Calu3 (cell line): ENCODE data around the gene CNTN6. TPM values are rescaled to one million over a fixed set of nuclear protein-coding genes. Genes with fewer than 3 reads are reported as not detected.

ENCODE experiments used
- BruUV-seq: library from RNA; stranded (reverse); fragments of 400-500 nt; replicated peaks from 2 replicates; lab custom pipeline; 2021; lab: Mats Ljungman, UMichigan
- CTCF ChIA-PET: fragments of 300-600 bp; sonication (Branson Sonifier 250); formaldehyde crosslinking; loops from one replicate; lab custom pipeline; 2022; ENCODE audit warnings: antibody characterized with exemption; lab: Charles Lee
- DNase-seq: peaks from one replicate; pipeline ENCODE4 v3.0.0; 2022
- H3K27ac Mint-ChIP-seq: one replicate; pipeline ENCODE4 v1.8.0; 2022; ENCODE audit warnings: mixed read lengths; ENCODE audit not compliant: unreplicated experiment
- H3K27me3 Mint-ChIP-seq: one replicate; pipeline ENCODE4 v1.8.0; 2022; ENCODE audit warnings: mixed read lengths; ENCODE audit not compliant: unreplicated experiment
- H3K36me3 Mint-ChIP-seq: one replicate; pipeline ENCODE4 v1.8.0; 2022; ENCODE audit warnings: mild to moderate bottlenecking, moderate library complexity, mixed read lengths; ENCODE audit not compliant: insufficient read depth, unreplicated experiment
- H3K4me1 Mint-ChIP-seq: one replicate; pipeline ENCODE4 v1.8.0; 2022; ENCODE audit warnings: mild to moderate bottlenecking, low read depth, mixed read lengths; ENCODE audit not compliant: unreplicated experiment
- H3K4me3 Mint-ChIP-seq: one replicate; pipeline ENCODE4 v1.8.0; 2022; ENCODE audit warnings: mild to moderate bottlenecking, low read depth, moderate library complexity, mixed read lengths; ENCODE audit not compliant: unreplicated experiment
- H3K9me3 Mint-ChIP-seq: one replicate; pipeline ENCODE4 v1.8.0; 2022; ENCODE audit warnings: low read depth, mixed read lengths; ENCODE audit not compliant: unreplicated experiment
- intact Hi-C: fragments of 100-400 bp; cut with micrococcal nuclease; formaldehyde crosslinking; loops from one replicate; pipeline ENCODE4 v1.10.0; 2022; ENCODE audit not compliant: unreplicated experiment
- total RNA-seq: library from RNA; stranded (reverse); gene quantifications from 2 replicates; pipeline ENCODE4 v1.2.3, GENCODE V29; 2022
- TF ChIP-seq, protein P1 (sequence below): fragments of 200-600 bp; IDR thresholded peaks from one replicate; pipeline ENCODE4 v1.8.0; 2022; ENCODE audit warnings: antibody characterized with exemption; ENCODE audit not compliant: unreplicated experiment

Gene CNTN6
- total RNA-seq, 1 experiment from 2014 or later, result not detected

DNA sequence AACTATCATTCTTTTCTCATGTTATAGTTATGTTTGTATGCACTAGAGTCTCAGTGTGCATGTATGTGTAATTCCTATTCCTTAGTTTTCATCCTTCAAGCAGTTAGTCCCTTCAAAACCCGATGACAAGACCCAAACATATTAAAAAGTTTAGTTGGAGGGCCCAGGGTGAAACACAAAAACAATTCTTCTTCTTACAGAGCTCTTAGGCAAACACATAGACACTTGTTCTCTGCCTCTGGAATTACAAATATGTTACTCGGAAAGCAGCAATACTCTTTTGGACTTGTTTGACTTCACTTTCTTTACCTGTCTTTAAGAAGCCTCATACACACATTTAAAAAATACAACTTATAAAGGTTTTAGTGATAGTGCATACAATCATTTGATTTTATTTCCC, 763 bp upstream of the CNTN6 start:
- peaks cover 8% of the 10 kb centered on the region for H3K36me3 Mint-ChIP-seq
- DNase-seq, result no peak
- BruUV-seq, result no TSS peak
- no peaks in the 10 kb centered on the region for H3K27me3 Mint-ChIP-seq
- CTCF ChIA-PET, result no interaction called here
- H3K4me3 Mint-ChIP-seq, result no peak overlapping the region
- H3K27ac Mint-ChIP-seq, result no peak overlapping the region
- no peaks in the 10 kb centered on the region for H3K9me3 Mint-ChIP-seq
- TF ChIP-seq, protein P1, sequence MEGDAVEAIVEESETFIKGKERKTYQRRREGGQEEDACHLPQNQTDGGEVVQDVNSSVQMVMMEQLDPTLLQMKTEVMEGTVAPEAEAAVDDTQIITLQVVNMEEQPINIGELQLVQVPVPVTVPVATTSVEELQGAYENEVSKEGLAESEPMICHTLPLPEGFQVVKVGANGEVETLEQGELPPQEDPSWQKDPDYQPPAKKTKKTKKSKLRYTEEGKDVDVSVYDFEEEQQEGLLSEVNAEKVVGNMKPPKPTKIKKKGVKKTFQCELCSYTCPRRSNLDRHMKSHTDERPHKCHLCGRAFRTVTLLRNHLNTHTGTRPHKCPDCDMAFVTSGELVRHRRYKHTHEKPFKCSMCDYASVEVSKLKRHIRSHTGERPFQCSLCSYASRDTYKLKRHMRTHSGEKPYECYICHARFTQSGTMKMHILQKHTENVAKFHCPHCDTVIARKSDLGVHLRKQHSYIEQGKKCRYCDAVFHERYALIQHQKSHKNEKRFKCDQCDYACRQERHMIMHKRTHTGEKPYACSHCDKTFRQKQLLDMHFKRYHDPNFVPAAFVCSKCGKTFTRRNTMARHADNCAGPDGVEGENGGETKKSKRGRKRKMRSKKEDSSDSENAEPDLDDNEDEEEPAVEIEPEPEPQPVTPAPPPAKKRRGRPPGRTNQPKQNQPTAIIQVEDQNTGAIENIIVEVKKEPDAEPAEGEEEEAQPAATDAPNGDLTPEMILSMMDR, result no peak
- intact Hi-C loops, result no loop called here
- H3K4me1 Mint-ChIP-seq, result peaks cover 8% of the 10 kb centered on the region

DNA sequence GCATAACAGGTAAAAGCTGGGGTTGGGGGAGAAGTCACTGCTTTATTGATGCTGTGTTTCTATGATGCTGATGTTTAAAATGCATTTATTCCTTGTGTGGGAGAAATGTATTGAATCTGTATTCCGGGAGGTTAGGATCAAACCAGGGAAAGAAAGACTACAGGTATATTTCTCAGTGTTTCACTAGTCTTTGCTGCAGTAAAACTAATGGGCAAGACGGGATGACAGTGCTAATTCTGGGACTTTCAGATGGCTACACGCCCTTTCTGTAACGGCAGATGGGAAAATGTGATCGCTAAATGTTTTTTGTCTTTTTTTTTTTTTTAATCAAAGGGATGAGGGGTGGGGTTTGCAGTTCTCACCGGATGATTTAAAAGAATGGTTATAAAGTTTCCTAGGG, 393 bp downstream of the CNTN6 start:
- H3K9me3 Mint-ChIP-seq, result no peaks in the 10 kb centered on the region
- H3K36me3 Mint-ChIP-seq, result peaks cover 3% of the 10 kb centered on the region
- no peak overlapping the region for H3K4me3 Mint-ChIP-seq
- CTCF ChIA-PET, result no interaction called here
- H3K27ac Mint-ChIP-seq, result no peak overlapping the region
- no peaks in the 10 kb centered on the region for H3K4me1 Mint-ChIP-seq
- DNase-seq, result no peak
- BruUV-seq, result no TSS peak
- no peaks in the 10 kb centered on the region for H3K27me3 Mint-ChIP-seq
- TF ChIP-seq, protein P1, result no peak
- intact Hi-C loops, result no loop called here

DNA sequence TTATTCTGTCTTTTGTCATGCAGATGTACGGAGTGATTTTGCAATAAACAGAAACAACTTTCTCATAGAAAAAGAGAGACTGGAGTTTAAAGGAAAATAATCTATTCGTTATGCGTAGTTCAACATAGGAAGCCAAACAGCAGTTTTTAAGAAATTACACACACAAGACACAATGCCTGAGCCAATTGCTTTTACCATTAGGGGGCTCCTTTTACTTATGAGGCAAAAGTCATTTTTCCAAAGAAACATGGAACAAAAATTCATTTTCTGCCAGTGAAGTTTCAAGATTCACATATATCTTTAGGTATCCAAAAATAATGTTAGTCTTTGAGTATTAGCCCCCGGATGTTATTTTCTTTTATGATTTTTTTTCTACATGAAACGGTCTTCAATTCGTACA, 10.7 kb downstream of the CNTN6 start:
- no peaks in the 10 kb centered on the region for H3K27me3 Mint-ChIP-seq
- no peak overlapping the region for H3K27ac Mint-ChIP-seq
- no peaks in the 10 kb centered on the region for H3K4me1 Mint-ChIP-seq
- H3K4me3 Mint-ChIP-seq, result no peak overlapping the region
- H3K36me3 Mint-ChIP-seq, result no peaks in the 10 kb centered on the region
- CTCF ChIA-PET, result no interaction called here
- TF ChIP-seq, protein P1, result no peak
- no TSS peak for BruUV-seq
- DNase-seq, result no peak
- intact Hi-C loops, result loop anchor here (2.0 kb wide), 1 partner anchor 243 kb away; no protein-coding TSS in a partner anchor
- peaks cover 2% of the 10 kb centered on the region for H3K9me3 Mint-ChIP-seq

DNA sequence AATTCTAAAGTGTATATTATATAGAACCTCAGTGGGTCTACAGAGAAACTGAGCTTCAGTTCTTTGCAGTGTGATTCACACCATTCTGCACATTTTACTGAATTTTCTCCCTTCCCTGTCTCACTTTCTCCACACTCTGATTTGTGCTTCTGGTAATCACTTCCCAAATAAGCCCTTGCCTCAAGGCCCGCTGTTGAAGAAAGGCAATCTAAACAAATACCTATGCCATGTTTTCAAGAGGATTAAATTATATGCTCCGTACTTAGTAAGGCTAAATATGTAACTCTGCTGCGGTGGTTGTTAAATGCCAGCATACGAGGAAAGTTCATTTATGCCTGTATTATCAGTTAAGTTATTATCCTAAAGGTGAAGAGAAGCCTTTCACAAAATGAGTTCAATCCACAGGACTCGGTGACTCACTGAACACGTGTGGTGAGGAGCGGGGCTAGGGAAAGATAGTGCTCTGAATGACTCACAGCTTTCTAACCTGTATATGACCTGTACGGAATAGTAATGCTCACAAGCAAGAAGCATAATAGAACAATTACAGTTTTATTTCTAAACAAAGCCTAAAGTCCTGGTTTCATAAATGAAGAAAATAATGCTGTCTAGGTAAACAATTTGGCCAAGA, 25.1 kb downstream of the CNTN6 start:
- no TSS peak for BruUV-seq
- H3K27ac Mint-ChIP-seq, result peak overlapping the region; percentile 80
- no peak overlapping the region for H3K4me3 Mint-ChIP-seq
- H3K4me1 Mint-ChIP-seq, result peaks cover 20% of the 10 kb centered on the region
- TF ChIP-seq, protein P1, result no peak
- intact Hi-C loops, result no loop called here
- H3K27me3 Mint-ChIP-seq, result no peaks in the 10 kb centered on the region
- H3K9me3 Mint-ChIP-seq, result peaks cover 2% of the 10 kb centered on the region
- CTCF ChIA-PET, result interaction anchor here (0.5 kb wide), 1 partner anchor 31 kb away, joined by 6 read pairs; no protein-coding TSS in a partner anchor
- peak; percentile 62 for DNase-seq
- no peaks in the 10 kb centered on the region for H3K36me3 Mint-ChIP-seq
